Keratinocyte (primary cell): Measurements from ENCODE around the gene IFT74. TPM values are rescaled to one million over a fixed set of nuclear protein-coding genes. Genes with fewer than 3 reads are reported as not detected.

Experiments
- DNase-seq: peaks from one replicate; pipeline ENCODE4 v3.0.0-alpha.2; 2011; ENCODE audit warnings: low read depth, missing footprints, low spot score
- FAIRE-seq: peaks from 2 replicates; lab custom pipeline; 2011; peaks lifted over from hg19 to GRCh38; lab: Jason Lieb, UNC
- H2AFZ ChIP-seq: 2 replicates; pipeline ENCODE4 v1.6.0; 2012; ENCODE audit warnings: low read length, control low read depth, inconsistent platforms; ENCODE audit not compliant: control insufficient read depth
- H3K27ac ChIP-seq: 2 replicates; pipeline ENCODE4 v1.5.1; 2011; ENCODE audit warnings: low read length; ENCODE audit not compliant: control insufficient read depth, insufficient read depth
- H3K27me3 ChIP-seq: 3 replicates; pipeline ENCODE4 v1.6.0; 2011; ENCODE audit warnings: low read length; ENCODE audit not compliant: control insufficient read depth, insufficient read depth; ENCODE audit errors: extremely low read depth
- H3K36me3 ChIP-seq, 2 experiments: 2 replicates in 1 of 2; 3 replicates in 1 of 2; pipeline ENCODE4 v1.5.1; 2011; ENCODE audit warnings: low read length in 2 of 2, mild to moderate bottlenecking in 1 of 2; ENCODE audit not compliant: control insufficient read depth in 2 of 2, insufficient read depth in 2 of 2; ENCODE audit errors: extremely low read depth in 1 of 2
- H3K4me1 ChIP-seq: 3 replicates; pipeline ENCODE4 v1.5.1; 2011; ENCODE audit warnings: low read length; ENCODE audit not compliant: control insufficient read depth, insufficient read depth; ENCODE audit errors: extremely low read depth
- H3K4me2 ChIP-seq: 3 replicates; pipeline ENCODE4 v1.6.0; 2011; ENCODE audit warnings: low read depth, low read length; ENCODE audit not compliant: control insufficient read depth, insufficient read depth; ENCODE audit errors: extremely low read depth
- H3K4me3 ChIP-seq, 3 experiments: fragments of 200-600 bp in 1 of 3; sonication (generic) in 1 of 3; 2 replicates in 2 of 3; 3 replicates in 1 of 3; pipeline ENCODE4 v1.5.1; 2011 to 2016; ENCODE audit warnings: low read length in 3 of 3, mild to moderate bottlenecking in 3 of 3, control low read depth in 2 of 3, inconsistent platforms in 1 of 3, low read depth in 1 of 3, mixed read lengths in 1 of 3, mixed run types in 1 of 3, moderate library complexity in 1 of 3; ENCODE audit not compliant: control insufficient read depth in 2 of 3, insufficient read depth in 2 of 3; ENCODE audit errors: extremely low read depth in 1 of 3
- H3K79me2 ChIP-seq: 2 replicates; pipeline ENCODE4 v1.6.0; 2012; ENCODE audit warnings: low read length; ENCODE audit not compliant: control insufficient read depth, insufficient read depth
- H3K9ac ChIP-seq: 3 replicates; pipeline ENCODE4 v1.6.0; 2011; ENCODE audit warnings: low read length; ENCODE audit not compliant: control insufficient read depth, insufficient read depth; ENCODE audit errors: extremely low read depth
- H3K9me1 ChIP-seq: 3 replicates; pipeline ENCODE4 v1.6.0; 2011; ENCODE audit warnings: low read length; ENCODE audit not compliant: control insufficient read depth, insufficient read depth; ENCODE audit errors: extremely low read depth
- H3K9me3 ChIP-seq: 2 replicates; pipeline ENCODE4 v1.5.1; 2012; ENCODE audit warnings: low read depth, low read length; ENCODE audit not compliant: control insufficient read depth
- H4K20me1 ChIP-seq: 3 replicates; pipeline ENCODE4 v1.6.0; 2011; ENCODE audit warnings: low read length; ENCODE audit not compliant: control insufficient read depth, insufficient read depth; ENCODE audit errors: extremely low read depth
- EZH2 ChIP-seq: IDR thresholded peaks from one replicate; pipeline ENCODE4 v1.6.1; 2012; ENCODE audit warnings: inconsistent platforms, mild to moderate bottlenecking, low read length, moderate library complexity
- dilution Hi-C: fragments of 300-500 bp; cut with MboI; formaldehyde crosslinking; loops from one replicate; pipeline ENCODE4 v1.7.0; 2020; ENCODE audit warnings: low sequenced_read_pairs; ENCODE audit not compliant: extremely low pct_ligation_motif_present
- polyA plus RNA-seq, 5 experiments: library from polyadenylated mRNA; depleted of rRNA in 3 of 5; stranded (reverse) in 3 of 5; stranded (forward) in 1 of 5; unstranded in 1 of 5; fragments of >200 nt; gene quantifications; 1 replicate in 1 of 5; 2 replicates in 3 of 5; 3 replicates in 1 of 5; pipeline versions ENCODE4 v1.2.1 to v1.2.3, GENCODE V29; 2011 to 2012; ENCODE audit warnings: missing spikeins in 2 of 5, low read depth in 1 of 5, low replicate concordance in 1 of 5
- TF ChIP-seq, protein P1 (sequence below), 3 experiments: IDR thresholded peaks in 1 of 3; conservative IDR thresholded peaks in 1 of 3; optimal IDR thresholded peaks in 1 of 3; 2 replicates in 2 of 3; 3 replicates in 1 of 3; pipeline versions ENCODE3 to v1.5.1; 2011; ENCODE audit warnings: low read length in 3 of 3, mild to moderate bottlenecking in 3 of 3, moderate library complexity in 2 of 3, control low read depth in 1 of 3, inconsistent platforms in 1 of 3; ENCODE audit not compliant: insufficient read depth in 2 of 3; ENCODE audit errors: extremely low read depth in 1 of 3

Gene IFT74
- polyA plus RNA-seq, 1 donor (not counting 4 experiments of a cell fraction or from before 2014, with no cell fraction given), result 12.9 TPM

- no peaks in the 10 kb centered on the region for H3K9me3 ChIP-seq
- no peaks in the 10 kb centered on the region for H4K20me1 ChIP-seq
- no peaks in the 10 kb centered on the region for H3K9me1 ChIP-seq
- no peak within 1 kb of the TSS for H3K27ac ChIP-seq
- peak within 1 kb of the TSS; percentile 58 for H2AFZ ChIP-seq
- H3K4me1 ChIP-seq, result no peaks in the 10 kb centered on the region
- no peak within 1 kb of the TSS for H3K4me3 ChIP-seq
- no peak within 1 kb of the TSS for H3K9ac ChIP-seq
- H3K36me3 ChIP-seq, result no peaks in the 10 kb centered on the region
- dilution Hi-C loops, result no loop called here
- DNase-seq (no peak), FAIRE-seq (peak; percentile 52)
- H3K27me3 ChIP-seq, result no peaks in the 10 kb centered on the region
- no peaks in the 10 kb centered on the region for H3K79me2 ChIP-seq
- H3K4me2 ChIP-seq, result peak within 1 kb of the TSS; percentile 38
- TF ChIP-seq, protein P1, sequence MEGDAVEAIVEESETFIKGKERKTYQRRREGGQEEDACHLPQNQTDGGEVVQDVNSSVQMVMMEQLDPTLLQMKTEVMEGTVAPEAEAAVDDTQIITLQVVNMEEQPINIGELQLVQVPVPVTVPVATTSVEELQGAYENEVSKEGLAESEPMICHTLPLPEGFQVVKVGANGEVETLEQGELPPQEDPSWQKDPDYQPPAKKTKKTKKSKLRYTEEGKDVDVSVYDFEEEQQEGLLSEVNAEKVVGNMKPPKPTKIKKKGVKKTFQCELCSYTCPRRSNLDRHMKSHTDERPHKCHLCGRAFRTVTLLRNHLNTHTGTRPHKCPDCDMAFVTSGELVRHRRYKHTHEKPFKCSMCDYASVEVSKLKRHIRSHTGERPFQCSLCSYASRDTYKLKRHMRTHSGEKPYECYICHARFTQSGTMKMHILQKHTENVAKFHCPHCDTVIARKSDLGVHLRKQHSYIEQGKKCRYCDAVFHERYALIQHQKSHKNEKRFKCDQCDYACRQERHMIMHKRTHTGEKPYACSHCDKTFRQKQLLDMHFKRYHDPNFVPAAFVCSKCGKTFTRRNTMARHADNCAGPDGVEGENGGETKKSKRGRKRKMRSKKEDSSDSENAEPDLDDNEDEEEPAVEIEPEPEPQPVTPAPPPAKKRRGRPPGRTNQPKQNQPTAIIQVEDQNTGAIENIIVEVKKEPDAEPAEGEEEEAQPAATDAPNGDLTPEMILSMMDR (optimal IDR thresholded peaks at IDR 0.05 in 1 of 3, IDR thresholded peaks at IDR 0.05 in 1 of 3, conservative IDR thresholded peaks at IDR 0.05 in 1 of 3; ENCODE audit: extremely low read depth in 1 of 3, insufficient read depth in 2 of 3, low read length in 3 of 3), result no peak
- no peak for TF ChIP-seq EZH2
These were observed 152.8 kb downstream of the IFT74 start, which contains the start of gene TEK for GRCh38 chr9:27108981-27109541. Gene TEK (plus strand): TSS chr9:27109225. CDS start chr9:27109591, 366 bp downstream.

DNA sequence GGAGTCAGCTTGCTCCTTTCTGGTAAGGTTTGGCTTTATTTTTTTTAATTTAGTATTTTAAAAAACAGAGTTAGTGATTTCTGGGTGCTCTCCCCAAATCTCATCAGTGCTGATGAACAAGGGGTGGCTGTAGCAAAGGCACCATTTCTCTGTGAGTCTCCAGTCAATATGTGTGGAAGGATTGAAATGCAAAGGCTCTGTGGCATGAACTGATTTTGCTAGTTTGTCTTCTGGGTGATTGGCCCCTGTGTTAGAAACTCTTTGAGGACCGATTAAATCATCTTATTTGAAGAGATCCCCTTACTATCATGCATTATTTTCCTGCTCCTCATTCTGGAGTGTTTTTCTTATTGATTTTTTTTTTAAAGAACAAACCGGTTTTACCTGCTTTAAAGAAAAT lies 153.4 kb downstream of the IFT74 start:
- Histone ChIP-seq H2AFZ (peak overlapping the region; percentile 58), H3K9me3 (no peaks in the 10 kb centered on the region), H3K79me2 (no peaks in the 10 kb centered on the region), H3K27ac (no peak overlapping the region), H4K20me1 (no peaks in the 10 kb centered on the region), H3K4me2 (peak overlapping the region; percentile 38), H3K4me3 (no peak overlapping the region), H3K27me3 (no peaks in the 10 kb centered on the region), H3K9ac (no peak overlapping the region), H3K9me1 (no peaks in the 10 kb centered on the region), H3K4me1 (no peaks in the 10 kb centered on the region), H3K36me3 (no peaks in the 10 kb centered on the region)
- FAIRE-seq, result no peak
- TF ChIP-seq, protein P1 (optimal IDR thresholded peaks at IDR 0.05 in 1 of 3, IDR thresholded peaks at IDR 0.05 in 1 of 3, conservative IDR thresholded peaks at IDR 0.05 in 1 of 3; ENCODE audit: extremely low read depth in 1 of 3, insufficient read depth in 2 of 3, low read length in 3 of 3), result no peak
- dilution Hi-C loops, result no loop called here
- DNase-seq, result no peak
